Mesothelial cell of epicardium (in vitro differentiated cells): ENCODE data around the gene TMEM139. TPM values are rescaled to one million over a fixed set of nuclear protein-coding genes. Genes with fewer than 3 reads are reported as not detected.
A peak's percentile ranks its signal among the peaks of the same experiment; 100 is the strongest.

Source experiments
- DNase-seq, 2 experiments: peaks; one replicate each; pipeline ENCODE4 v3.0.0; 2021; ENCODE audit warnings: low spot score in 2 of 2; ENCODE audit not compliant: unreplicated experiment in 2 of 2
- H3K27ac Mint-ChIP-seq: 2 replicates; pipeline ENCODE4 v1.8.0; 2021; ENCODE audit warnings: mixed read lengths
- H3K27me3 Mint-ChIP-seq: 2 replicates; pipeline ENCODE4 v1.8.0; 2021; ENCODE audit warnings: low read depth, mixed read lengths
- H3K36me3 Mint-ChIP-seq: 2 replicates; pipeline ENCODE4 v1.8.0; 2021; ENCODE audit warnings: mixed read lengths
- H3K4me1 Mint-ChIP-seq: 2 replicates; pipeline ENCODE4 v1.8.0; 2021; ENCODE audit warnings: mixed read lengths
- H3K4me3 Mint-ChIP-seq: 2 replicates; pipeline ENCODE4 v1.8.0; 2021; ENCODE audit warnings: mild to moderate bottlenecking, moderate library complexity, mixed read lengths
- H3K9me3 Mint-ChIP-seq: 2 replicates; pipeline ENCODE4 v1.8.0; 2021; ENCODE audit warnings: mixed read lengths
- total RNA-seq: library from RNA; stranded (reverse); gene quantifications from 3 replicates; pipeline ENCODE4 v1.2.1, GENCODE V29; 2021
- TF ChIP-seq, protein P1 (sequence below): fragments of 200-600 bp; sonication (generic); IDR thresholded peaks from one replicate; pipeline ENCODE4 v1.5.0; 2021; ENCODE audit warnings: antibody characterized with exemption; ENCODE audit not compliant: unreplicated experiment

The TMEM139 gene
- total RNA-seq, 1 donor from 2014 or later = 7.9 TPM

DNA sequence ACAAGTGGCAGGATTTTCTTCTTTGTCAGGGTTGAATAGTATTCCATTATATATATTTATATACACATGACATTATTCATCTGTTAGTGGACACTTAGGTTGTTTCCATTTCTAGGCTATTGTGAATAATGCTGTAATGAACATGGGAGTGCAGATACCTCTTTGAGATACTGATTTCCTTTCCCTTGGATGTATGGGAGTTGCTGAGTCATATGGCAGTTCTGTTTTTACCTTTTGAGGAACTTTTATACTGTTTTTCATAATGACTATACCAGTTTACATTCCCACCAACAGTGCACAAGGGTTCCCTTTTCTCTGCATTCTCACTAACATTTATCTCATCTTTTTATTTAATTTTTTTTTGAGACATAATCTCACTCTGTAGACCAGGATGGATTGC lies 29.4 kb downstream of the TMEM139 start:
- Mint-ChIP-seq H3K4me1 (peaks cover 12% of the 10 kb centered on the region), H3K4me3 (no peak overlapping the region), H3K27ac (no peak overlapping the region), H3K27me3 (no peaks in the 10 kb centered on the region), H3K9me3 (no peaks in the 10 kb centered on the region), H3K36me3 (peaks cover 14% of the 10 kb centered on the region)
- TF ChIP-seq, protein P1, sequence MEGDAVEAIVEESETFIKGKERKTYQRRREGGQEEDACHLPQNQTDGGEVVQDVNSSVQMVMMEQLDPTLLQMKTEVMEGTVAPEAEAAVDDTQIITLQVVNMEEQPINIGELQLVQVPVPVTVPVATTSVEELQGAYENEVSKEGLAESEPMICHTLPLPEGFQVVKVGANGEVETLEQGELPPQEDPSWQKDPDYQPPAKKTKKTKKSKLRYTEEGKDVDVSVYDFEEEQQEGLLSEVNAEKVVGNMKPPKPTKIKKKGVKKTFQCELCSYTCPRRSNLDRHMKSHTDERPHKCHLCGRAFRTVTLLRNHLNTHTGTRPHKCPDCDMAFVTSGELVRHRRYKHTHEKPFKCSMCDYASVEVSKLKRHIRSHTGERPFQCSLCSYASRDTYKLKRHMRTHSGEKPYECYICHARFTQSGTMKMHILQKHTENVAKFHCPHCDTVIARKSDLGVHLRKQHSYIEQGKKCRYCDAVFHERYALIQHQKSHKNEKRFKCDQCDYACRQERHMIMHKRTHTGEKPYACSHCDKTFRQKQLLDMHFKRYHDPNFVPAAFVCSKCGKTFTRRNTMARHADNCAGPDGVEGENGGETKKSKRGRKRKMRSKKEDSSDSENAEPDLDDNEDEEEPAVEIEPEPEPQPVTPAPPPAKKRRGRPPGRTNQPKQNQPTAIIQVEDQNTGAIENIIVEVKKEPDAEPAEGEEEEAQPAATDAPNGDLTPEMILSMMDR = no peak
- DNase-seq = no peak

DNA sequence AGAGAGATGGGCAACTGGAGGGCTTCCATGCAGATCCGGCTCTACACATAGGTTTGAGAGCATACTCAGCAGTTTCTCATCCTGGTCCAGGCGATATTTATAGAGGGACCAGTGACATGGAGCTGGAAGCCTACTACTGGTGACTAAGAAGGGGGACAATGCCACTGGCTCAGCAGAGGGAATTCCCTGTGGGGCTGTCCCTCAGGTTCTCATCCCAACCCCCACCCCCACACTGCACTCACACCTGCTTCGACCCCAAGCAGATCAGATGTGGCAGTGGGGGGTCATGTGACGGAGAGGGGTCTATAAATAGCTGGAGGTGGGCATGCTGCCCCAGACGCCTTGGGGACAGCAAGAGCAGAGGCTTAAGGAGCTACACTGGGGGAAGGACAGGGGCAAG lies 31.0 kb downstream of the TMEM139 start, which contains the start of gene CLCN1:
CLCN1 (plus strand) TSS at position 336 of the 400 bp plus-strand sequence. CDS start 102 bp downstream, outside the sequence.
- peaks cover 7% of the 10 kb centered on the region for H3K36me3 Mint-ChIP-seq
- TF ChIP-seq, protein P1 = no peak
- no peak within 1 kb of the TSS for H3K4me3 Mint-ChIP-seq
- peaks cover 12% of the 10 kb centered on the region for H3K4me1 Mint-ChIP-seq
- no peaks in the 10 kb centered on the region for H3K27me3 Mint-ChIP-seq
- no peak for DNase-seq
- no peak within 1 kb of the TSS for H3K27ac Mint-ChIP-seq
- H3K9me3 Mint-ChIP-seq = no peaks in the 10 kb centered on the region

DNA sequence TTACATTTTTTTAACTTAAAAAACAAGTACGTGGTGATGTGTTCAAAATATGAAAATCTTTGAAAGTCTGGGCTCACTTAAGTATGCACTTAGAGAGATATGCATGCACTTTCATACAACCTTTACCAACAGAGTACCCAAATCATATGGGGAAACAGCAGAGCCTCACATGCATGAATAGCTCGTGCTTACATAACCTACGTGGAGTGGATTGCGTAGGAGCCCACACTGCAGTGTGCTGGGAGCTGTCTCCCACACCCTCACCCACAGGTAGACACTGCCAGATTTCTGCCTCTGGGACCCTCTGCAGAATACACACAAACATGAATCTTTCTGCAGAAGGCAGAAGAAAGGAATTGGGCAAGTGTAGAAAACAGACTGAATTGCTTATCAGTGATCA lies 31.7 kb downstream of the TMEM139 start:
- DNase-seq = no peak
- TF ChIP-seq, protein P1 = no peak
- Mint-ChIP-seq H3K27me3 (no peaks in the 10 kb centered on the region), H3K4me3 (no peak overlapping the region), H3K9me3 (no peaks in the 10 kb centered on the region), H3K36me3 (peaks cover 7% of the 10 kb centered on the region), H3K27ac (no peak overlapping the region), H3K4me1 (peaks cover 12% of the 10 kb centered on the region)

DNA sequence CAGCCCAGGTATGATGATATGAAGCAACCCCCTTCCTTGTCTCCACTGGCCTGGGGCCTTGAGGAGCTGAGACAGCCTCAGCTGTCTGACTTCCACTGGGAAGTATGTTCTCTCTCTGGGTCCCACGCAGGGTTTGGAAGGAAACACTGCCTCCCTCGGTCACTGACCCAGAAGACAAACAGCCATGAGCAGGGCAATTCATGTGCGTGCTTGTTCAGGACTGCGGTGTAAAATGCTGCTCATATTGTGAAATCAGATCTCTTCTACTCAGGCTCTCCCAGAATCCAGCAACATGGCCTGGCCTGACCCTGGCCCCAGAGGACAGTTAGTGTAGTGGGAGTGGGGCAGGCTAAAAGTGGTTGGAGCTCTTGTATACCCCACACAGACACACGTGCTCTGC lies 33.9 kb downstream of the TMEM139 start:
- H3K9me3 Mint-ChIP-seq = no peaks in the 10 kb centered on the region
- peaks cover 22% of the 10 kb centered on the region for H3K4me1 Mint-ChIP-seq
- TF ChIP-seq, protein P1 = no peak
- DNase-seq = no peak
- no peak overlapping the region for H3K4me3 Mint-ChIP-seq
- H3K27me3 Mint-ChIP-seq = no peaks in the 10 kb centered on the region
- peak overlapping the region; percentile 51 for H3K27ac Mint-ChIP-seq
- no peaks in the 10 kb centered on the region for H3K36me3 Mint-ChIP-seq

DNA sequence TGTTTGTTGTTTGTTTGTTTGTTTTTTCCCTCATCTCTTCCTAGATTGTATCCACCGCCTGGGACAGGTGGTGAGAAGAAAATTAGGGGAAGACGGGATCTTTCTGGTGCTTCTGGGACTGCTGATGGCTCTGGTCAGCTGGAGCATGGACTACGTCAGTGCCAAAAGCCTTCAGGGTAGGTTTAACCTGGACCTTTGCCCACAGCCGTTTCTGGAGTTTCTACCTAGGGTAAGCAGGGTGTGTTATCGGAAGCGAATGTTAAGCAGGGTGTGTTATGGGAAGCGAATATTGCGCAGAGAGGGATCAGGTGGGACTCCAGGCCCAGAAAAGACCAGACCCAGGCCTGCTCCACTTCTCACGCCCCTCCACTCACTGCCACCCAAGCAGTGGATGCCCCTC lies 35.9 kb downstream of the TMEM139 start:
- peaks cover 32% of the 10 kb centered on the region for H3K4me1 Mint-ChIP-seq
- H3K27ac Mint-ChIP-seq = no peak overlapping the region
- no peaks in the 10 kb centered on the region for H3K36me3 Mint-ChIP-seq
- no peaks in the 10 kb centered on the region for H3K9me3 Mint-ChIP-seq
- TF ChIP-seq, protein P1 = no peak
- H3K27me3 Mint-ChIP-seq = no peaks in the 10 kb centered on the region
- no peak overlapping the region for H3K4me3 Mint-ChIP-seq
- DNase-seq = no peak

DNA sequence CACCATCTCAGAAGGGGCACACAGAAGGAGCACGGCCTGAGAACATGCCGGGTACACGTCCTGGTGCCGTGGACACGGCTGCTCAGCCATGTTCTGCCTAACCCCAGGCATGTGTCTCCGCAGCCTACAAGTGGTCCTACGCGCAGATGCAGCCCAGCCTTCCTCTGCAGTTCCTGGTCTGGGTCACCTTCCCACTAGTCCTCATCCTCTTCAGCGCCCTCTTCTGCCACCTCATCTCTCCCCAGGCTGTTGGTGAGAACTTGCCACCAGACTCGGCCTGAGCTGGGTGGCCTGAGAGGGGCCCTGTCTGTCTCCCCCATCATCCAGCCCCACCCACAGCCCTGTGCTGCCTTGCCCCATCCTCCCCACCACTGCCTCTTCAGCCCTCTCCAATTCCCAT lies 36.5 kb downstream of the TMEM139 start:
- H3K9me3 Mint-ChIP-seq = no peaks in the 10 kb centered on the region
- no peak for DNase-seq
- H3K36me3 Mint-ChIP-seq = no peaks in the 10 kb centered on the region
- peaks cover 32% of the 10 kb centered on the region for H3K4me1 Mint-ChIP-seq
- no peak overlapping the region for H3K4me3 Mint-ChIP-seq
- TF ChIP-seq, protein P1 = no peak
- no peaks in the 10 kb centered on the region for H3K27me3 Mint-ChIP-seq
- H3K27ac Mint-ChIP-seq = no peak overlapping the region
